ENCODE results near the gene BCL6. TPM values are rescaled to one million over a fixed set of nuclear protein-coding genes. Genes with fewer than 3 reads are reported as not detected.

The BCL6 gene
- total and polyA plus RNA-seq, 2 of the 8 experiments (the other 6 are each of a cell fraction or from before 2014, with no cell fraction given) = 5.7 to 10.4 TPM

DNA sequence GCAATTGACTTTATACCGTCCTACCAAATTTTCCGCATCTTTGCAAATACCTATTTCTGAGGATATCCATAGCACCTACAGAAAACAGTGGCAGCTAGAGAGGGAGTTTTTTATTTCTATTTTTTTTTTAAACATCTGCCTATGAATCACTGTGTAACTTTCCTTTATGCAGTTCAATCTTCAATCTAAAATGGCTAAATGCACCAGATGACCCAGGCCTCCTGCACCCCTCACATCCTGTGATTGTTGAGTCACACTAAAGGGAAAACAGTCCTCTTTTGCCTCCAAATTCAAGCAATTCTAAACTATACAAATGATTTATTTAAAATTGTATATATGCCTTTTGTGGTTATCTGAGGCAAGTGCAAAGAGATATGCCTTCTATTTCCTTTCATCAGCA lies 20.1 kb upstream of the BCL6 start:
- ChIA-PET CTCF (ENCODE audit: partially characterized antibody) (no interaction called here), POLR2A (ENCODE audit: partially characterized antibody) (no interaction called here)
- Histone ChIP-seq H2BK20ac (ENCODE audit: low read length) (no peak overlapping the region), H2AK5ac (ENCODE audit: low read depth, low read length) (no peak overlapping the region), H2AFZ (ENCODE audit: low read length) (no peak overlapping the region), H4K5ac (ENCODE audit: insufficient read length, low read depth, low read length) (no peak overlapping the region), H3K79me1 (ENCODE audit: low read depth, low read length) (no peaks in the 10 kb centered on the region), H3K56ac (replicated peaks; ENCODE audit: insufficient read length, low read depth, low read length) (no peak overlapping the region), H3K36me3 (ENCODE audit: control insufficient read depth in 2 of 4, insufficient read depth in 4 of 4, low read length in 3 of 4) (no peaks in the 10 kb centered on the region), H3K23me2 (ENCODE audit: low read depth, low read length) (no peaks in the 10 kb centered on the region), H4K91ac (replicated peaks; ENCODE audit: insufficient read length, low read length) (no peak overlapping the region), H2BK5ac (ENCODE audit: low read depth, low read length) (no peak overlapping the region), H2BK120ac (replicated peaks; ENCODE audit: low read depth, low read length) (no peak overlapping the region), H3K27ac (ENCODE audit: low read depth, low read length) (no peak overlapping the region), H3K4ac (replicated peaks; ENCODE audit: insufficient read length, low read depth, low read length) (no peak overlapping the region), H3K4me3 (ENCODE audit: extremely low read depth in 1 of 4, insufficient read depth in 2 of 4, low read depth in 3 of 4, low read length in 4 of 4) (no peak overlapping the region), H3K14ac (ENCODE audit: insufficient read length) (no peak overlapping the region), H3K9me3 (ENCODE audit: insufficient read depth in 2 of 2, low read depth in 1 of 2, low read length in 1 of 2) (no peaks in the 10 kb centered on the region), H4K20me1 (replicated peaks in 1 of 2; ENCODE audit: control insufficient read depth in 1 of 2, insufficient read depth in 2 of 2, low read length in 2 of 2) (no peaks in the 10 kb centered on the region), H3K27me3 (replicated peaks in 1 of 4; ENCODE audit: control insufficient read depth in 3 of 4, extremely low read depth in 1 of 4, insufficient read depth in 3 of 4, low read length in 3 of 4) (no peaks in the 10 kb centered on the region), H3K9ac (replicated peaks in 1 of 4; ENCODE audit: extremely low read depth in 1 of 4, low read depth in 3 of 4, low read length in 3 of 4) (no peak overlapping the region), H2BK12ac (ENCODE audit: low read depth, low read length) (no peak overlapping the region), H3K4me2 (ENCODE audit: insufficient read depth in 1 of 2, low read depth in 2 of 2, low read length in 2 of 2) (no peak overlapping the region), H3K23ac (ENCODE audit: insufficient read length) (no peak overlapping the region), H4K8ac (ENCODE audit: extremely low read depth, insufficient read depth, low read length) (no peak overlapping the region), H3K18ac (ENCODE audit: extremely low read depth, low read length) (no peak overlapping the region), H2BK15ac (ENCODE audit: low read length) (no peak overlapping the region), H3K4me1 (replicated peaks in 1 of 4; ENCODE audit: control insufficient read depth in 3 of 4, insufficient read depth in 4 of 4, low read length in 3 of 4) (peaks cover 0 to 5% (median 2%) of the 10 kb centered on the region in 4 experiments; a peak in 2 of 7 replicates), H3K79me2 (ENCODE audit: control insufficient read depth in 1 of 2, insufficient read depth in 2 of 2, low read length in 2 of 2) (no peaks in the 10 kb centered on the region)
- FAIRE-seq = no peak
- TF ChIP-seq KDM1A (IDR thresholded peaks at IDR 0.05; ENCODE audit: borderline replicate concordance, low read length) (no peak), ZNF274 (IDR thresholded peaks at IDR 0.05; ENCODE audit: borderline replicate concordance, extremely low read depth, low read length) (no peak)
- WGBS, 2 experiments (ENCODE audit: extremely low coverage in 1 of 2, insufficient coverage in 1 of 2, insufficient read length in 1 of 2, insufficient replicate concordance in 2 of 2, low coverage in 1 of 2, low lambda C conversion rate in 2 of 2, missing lambda C conversion rate in 1 of 2) = 100% methylated on average over 2 of the region's 2 CpGs; no CpG with 5 or more reads in 1 of the 2 experiments
- DNase-seq (ENCODE audit: low read depth in 1 of 2, low spot score in 2 of 2) = no peak
